ENCODE data around the gene PRIMA1. TPM values are rescaled to one million over a fixed set of nuclear protein-coding genes. Genes with fewer than 3 reads are reported as not detected.

PRIMA1 gene
- polyA plus RNA-seq, 5 donors: 0.37 to 1.8 (median 0.91) TPM

- no peak for DNase-seq
Observed at GRCh38 chr14:93682459-93682858, 105.8 kb downstream of the PRIMA1 start.

DNA sequence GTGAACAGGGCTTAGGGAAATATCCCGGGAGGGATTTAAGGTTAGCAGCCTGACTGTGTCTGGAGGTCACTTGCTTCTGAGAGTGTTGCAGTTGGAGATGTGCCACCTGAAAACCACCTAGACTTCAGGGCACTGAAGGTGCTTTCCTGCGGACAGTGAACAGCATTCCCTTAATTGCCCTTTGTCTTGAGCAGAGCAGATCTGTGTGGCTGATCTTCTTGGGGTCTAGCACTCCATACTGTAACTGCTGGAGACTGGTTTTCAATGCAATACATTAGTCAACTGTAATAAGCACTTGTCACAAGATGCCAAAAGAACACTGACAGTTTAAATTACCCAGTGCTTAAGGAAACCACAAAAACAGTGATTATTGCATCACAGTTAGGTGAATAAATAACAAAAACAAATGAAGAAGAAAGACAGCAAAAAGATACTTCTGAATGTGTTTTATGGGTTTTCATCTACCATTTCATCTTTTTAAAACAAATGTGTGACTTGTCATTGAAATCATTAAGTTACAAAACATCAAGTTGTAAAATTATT lies 111.8 kb downstream of the PRIMA1 start:
- DNase-seq: no peak

GRCh38 chr14:93675651-93676050 lies 112.6 kb downstream of the PRIMA1 start:
- no peak for DNase-seq

- no peak for DNase-seq
Observed at GRCh38 chr14:93674343-93674742, 113.9 kb downstream of the PRIMA1 start.

GRCh38 chr14:93669632-93670031 lies 118.7 kb downstream of the PRIMA1 start:
- no peak for DNase-seq

Other genes with a start within 250 kb of the PRIMA1 start
- under 1 TPM; 0.10 to 0.51 (median 0.21) TPM for gene FAM181A, start 138.9 kb upstream of the PRIMA1 start, polyA plus RNA-seq (ENCODE audit: insufficient read depth in 1 of 5, insufficient read length in 5 of 5, low replicate concordance in 1 of 5)
- gene ASB2, start 188.1 kb upstream of the PRIMA1 start, polyA plus RNA-seq (ENCODE audit: insufficient read depth in 1 of 5, insufficient read length in 5 of 5, low replicate concordance in 1 of 5): 1 to 10 TPM in 4 of 5 donors, under 1 TPM in 1; 0.43 to 2.9 (median 1.4) TPM
- gene CCDC197, start 208.8 kb upstream of the PRIMA1 start, polyA plus RNA-seq (ENCODE audit: insufficient read depth in 1 of 5, insufficient read length in 5 of 5, low replicate concordance in 1 of 5): not detected
- gene OTUB2, start 237.9 kb upstream of the PRIMA1 start, polyA plus RNA-seq (ENCODE audit: insufficient read depth in 1 of 5, insufficient read length in 5 of 5, low replicate concordance in 1 of 5): 1 to 10 TPM; 3.3 to 4.3 (median 3.6) TPM